T-helper 2 cell treated with Interferon-gamma antibody and Interleukin-4, amounts not matched to agents 100 ng/mL and 5 ng/mL, for 36 hours (primary cell): ENCODE data around the gene PADI1. TPM values are rescaled to one million over a fixed set of nuclear protein-coding genes. Genes with fewer than 3 reads are reported as not detected.

Experiments
- intact Hi-C: fragments of 100-400 bp; cut with micrococcal nuclease; formaldehyde crosslinking; loops from one replicate; pipeline ENCODE4 v1.15.1; 2023
- total RNA-seq: library from RNA; stranded (reverse); gene quantifications from 2 replicates; pipeline ENCODE4 v1.2.3, GENCODE V29; 2022

The PADI1 gene
- total RNA-seq, 1 donor from 2014 or later = not detected

DNA sequence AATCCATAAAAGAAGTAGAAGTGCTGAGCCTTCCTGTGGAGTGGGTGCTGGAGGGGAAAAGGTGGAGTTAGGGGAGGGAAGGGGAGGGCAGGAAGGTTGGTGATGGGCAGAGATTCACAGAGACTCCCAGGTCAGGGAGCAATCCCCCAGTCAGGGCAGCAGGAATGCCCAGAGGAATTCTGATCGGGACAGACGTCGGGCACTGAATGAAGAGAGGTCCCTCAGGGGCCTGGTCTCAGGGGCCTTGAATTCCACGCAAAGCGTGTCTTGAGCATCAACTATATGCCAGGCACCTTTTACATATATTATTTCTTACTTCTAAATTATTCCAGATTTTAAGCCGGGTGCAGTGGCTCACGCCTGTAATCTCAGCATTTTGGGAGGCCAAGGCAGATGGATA, 7.2 kb upstream of the PADI1 start:
- intact Hi-C loops = no loop called here

DNA sequence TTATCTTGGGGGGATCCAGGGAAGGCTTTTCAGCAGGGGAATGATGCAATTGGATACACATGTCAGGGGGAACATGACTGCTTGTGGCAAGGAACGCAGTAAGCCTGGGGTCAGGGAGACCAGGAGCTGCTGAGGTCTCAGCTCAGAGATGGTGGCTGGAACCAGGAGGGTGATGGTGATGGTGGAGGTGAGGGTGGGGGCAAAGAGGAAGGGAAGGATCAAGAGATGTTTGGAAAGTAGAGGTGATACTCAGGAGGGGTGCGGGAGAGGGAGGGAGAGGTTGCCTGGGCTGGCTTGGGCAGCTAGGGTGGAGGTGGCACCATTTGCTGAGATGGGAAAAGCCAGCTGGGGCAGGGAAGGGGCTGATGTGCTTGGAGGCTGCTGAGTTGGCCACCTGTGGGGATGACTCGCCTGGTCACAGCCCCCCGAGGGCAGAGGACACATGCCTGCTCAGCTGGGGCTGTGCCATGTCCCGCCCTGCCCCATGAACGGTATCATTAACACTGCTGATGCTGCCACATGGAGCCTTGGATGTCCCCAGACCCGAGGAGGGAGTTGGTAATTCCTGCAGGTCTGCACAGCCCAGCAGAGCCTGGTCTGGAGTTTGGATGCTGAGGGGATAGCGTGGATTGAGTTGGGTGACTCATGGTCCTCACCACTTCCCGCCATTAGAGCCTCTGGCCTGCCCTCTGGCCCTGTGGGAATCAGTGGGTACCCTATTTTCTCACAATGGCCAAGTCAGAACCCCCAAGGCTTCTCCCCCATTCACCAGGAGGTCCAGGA, 6.3 kb upstream of the PADI1 start:
- intact Hi-C loops = no loop called here

DNA sequence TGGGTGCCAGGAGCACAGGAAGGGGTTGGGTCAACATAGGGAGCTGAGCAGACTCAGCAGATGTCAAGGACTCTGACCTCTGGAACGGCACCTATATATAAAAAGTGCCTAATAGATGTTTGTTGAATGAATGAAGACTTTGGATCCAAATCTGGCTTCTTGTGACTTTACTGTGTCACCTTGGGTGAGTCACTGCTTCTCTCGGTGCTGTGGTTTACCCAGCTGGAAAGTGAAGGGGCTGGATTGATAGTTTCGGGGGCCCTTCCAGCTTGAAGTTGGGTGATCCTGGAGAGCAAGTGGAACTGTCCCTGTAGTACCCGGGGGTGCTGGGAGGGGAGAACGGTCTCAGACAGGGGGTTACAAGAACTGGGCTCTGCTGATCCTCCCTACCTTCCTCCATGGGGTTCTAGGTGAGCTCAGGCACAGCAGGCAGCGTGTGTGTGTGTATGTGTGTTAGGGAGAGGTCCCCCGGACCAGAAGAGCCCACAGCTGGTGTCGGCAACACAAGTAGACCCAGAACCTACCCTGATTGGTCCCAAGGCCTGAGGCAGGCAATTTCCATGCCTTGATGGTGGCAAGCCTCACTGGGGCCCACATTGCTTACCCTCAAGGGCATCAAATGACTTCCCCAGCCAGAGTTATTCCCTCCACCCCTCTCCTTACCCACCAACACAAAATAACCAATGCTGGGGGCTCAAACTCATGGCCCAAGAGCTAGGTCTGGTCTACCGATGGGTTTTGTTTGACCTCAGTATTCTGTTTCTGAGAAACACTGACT, 5.5 kb upstream of the PADI1 start:
- intact Hi-C loops = no loop called here

GRCh38 chr1:17200246-17200645, 4.7 kb upstream of the PADI1 start:
- intact Hi-C loops = no loop called here

DNA sequence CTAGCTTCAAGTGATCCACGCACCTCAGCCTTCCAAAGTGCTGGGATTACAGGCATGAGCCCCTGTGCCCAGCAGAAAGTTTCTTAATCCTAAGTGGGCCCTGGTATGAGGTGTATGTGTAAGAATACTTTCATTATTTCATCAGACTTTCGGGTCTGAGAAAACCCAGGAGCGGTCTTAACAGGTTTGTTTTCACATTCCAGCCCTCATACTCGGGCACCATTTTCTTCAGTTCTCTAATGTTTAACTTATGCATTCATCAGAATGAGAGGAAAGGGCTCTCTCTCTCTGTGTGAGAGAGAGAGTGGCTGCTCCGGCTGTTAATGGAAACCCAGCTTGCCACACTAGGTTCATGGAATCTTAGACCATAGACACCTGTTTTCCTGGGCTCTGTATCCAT, 4.2 kb upstream of the PADI1 start:
- intact Hi-C loops = no loop called here

GRCh38 chr1:17201201-17202021, 3.5 kb upstream of the PADI1 start:
- intact Hi-C loops = no loop called here

- intact Hi-C loops = no loop called here
Measured at GRCh38 chr1:17205652-17206051, 724 bp downstream of the PADI1 start.

DNA sequence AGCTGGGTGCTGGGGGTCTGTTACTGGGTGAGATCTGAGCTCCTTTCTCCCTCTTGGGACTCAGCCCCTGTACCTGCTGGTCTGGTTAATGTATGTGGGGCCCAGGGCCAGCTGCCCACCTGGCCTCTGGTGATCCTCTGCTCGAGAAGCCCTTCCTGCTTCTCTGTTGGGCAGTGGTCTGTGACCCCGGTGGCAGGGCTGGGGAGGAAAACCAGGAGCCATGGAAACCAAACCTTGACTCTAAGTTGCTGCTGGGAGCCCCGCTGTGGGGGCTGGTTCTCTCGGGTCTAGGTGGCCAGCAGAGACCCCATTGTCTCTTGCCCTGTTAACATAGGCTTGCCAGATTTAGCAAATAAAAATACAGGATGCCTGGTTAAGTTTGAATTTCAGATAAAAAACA, 1.3 kb downstream of the PADI1 start:
- intact Hi-C loops = no loop called here

DNA sequence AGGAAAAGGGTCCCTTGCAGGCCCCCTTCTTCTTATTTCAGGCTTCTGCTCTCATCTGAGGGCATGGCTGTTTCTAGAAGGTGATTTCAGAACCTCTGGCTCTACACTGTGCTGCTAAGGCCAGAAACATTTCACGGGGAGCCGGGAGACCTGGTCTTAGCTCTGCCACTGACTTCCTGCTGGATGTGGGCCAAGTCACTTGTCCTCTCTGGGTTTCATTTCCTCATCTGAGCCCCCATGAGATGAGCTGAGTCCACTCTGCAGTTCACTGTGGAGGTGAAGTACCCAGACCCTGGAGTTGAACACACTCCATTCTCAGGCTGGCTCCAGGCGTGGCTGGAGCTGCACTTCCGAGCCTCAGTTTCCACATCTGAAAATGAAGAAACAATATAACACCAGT, 2.1 kb downstream of the PADI1 start:
- intact Hi-C loops = no loop called here

GRCh38 chr1:17207540-17207939, 2.6 kb downstream of the PADI1 start:
- intact Hi-C loops = no loop called here

- intact Hi-C loops = no loop called here
Measured at GRCh38 chr1:17207966-17208418, 3.1 kb downstream of the PADI1 start.

- intact Hi-C loops = no loop called here
Measured at GRCh38 chr1:17208546-17208945, 3.6 kb downstream of the PADI1 start.

DNA sequence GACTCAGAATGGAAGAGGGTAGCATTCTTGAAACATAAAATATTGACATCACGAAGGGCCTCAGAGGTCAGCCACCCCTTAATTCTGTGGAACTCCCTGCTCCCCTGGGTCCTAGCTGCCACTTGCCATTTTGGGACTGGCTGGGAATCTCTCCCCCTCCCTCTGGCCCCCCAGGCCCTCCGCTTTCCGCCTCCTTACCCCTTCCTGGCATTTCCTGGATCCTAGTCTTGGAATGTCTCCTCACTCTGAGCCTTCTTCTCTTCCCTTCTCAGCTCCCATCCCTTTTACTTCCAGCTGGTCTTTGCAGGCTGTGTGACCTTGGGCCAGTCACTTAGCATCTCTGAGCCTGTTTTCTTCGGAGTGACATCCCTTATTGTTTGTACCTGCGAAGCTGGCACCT, 4.5 kb downstream of the PADI1 start:
- intact Hi-C loops = no loop called here

- intact Hi-C loops = no loop called here
Measured at GRCh38 chr1:17210176-17210575, 5.2 kb downstream of the PADI1 start.

DNA sequence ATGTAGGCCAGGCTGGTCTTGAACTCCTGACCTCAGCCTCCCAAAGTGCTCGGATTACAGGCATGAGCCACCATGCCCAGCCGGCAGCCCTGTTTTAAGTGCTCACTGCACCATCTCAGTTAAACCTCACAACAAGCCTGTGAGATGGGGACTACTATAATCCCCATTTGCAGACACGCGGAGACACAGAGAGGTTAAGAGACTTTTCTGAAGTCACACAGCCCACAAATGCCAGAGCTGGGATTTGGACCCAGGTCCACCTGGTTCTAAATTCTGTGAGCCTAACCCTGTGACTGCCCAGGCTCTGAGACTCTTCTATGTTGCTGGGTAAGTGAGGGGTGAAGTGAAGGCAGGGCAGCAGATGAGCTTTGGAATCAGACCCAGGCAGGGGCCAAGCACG, 6.4 kb downstream of the PADI1 start:
- intact Hi-C loops = no loop called here

DNA sequence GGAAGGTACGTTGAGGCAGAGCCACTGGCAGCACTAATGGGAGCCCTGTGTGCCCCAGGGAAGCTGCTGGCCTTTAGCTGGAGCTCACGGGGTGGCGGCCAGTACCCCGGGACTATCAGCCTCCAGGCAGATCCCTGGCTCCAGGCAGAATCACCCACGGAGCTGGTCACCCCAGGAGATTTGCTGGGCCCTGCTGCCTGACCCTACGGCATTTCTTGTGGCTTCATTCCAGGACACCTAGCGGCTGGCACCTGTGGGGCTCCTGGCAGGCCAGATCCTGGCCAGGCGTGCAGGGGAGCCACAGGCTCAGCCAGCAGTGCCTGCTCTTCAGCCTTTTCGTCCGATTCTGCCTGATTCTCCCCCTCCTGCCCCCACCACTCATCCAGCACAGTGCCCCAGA, 7.1 kb downstream of the PADI1 start:
- intact Hi-C loops = no loop called here

DNA sequence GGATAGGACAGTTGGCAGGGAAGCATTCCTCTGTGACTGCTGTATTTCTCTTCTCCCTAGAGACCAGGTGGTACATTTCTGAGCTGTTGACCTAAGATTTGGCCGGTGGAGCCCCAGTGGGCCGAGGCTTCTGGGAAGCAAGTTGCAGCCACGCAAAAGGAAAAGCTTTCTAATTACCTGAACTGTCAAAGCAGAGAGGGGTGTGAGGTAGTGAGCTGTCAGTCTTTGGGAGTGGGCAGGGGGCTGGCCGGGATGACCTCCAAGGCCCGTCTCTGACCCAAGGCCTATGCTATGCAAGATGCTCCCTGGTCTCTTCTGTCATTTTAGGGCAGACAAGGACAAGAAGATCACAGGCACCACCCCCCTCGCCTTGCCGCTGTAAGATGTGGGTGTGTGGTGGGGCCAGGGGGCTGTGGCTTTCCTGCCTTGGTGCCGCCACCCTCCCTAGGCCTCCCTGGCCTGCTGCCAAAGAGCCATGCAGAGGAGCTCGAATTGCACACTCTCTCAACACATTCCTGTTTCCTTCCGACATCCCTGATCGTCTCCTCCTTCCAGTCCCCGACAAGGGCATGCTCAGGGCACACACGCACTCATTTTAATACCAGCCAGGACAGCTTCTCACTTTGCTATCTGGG, 7.7 kb downstream of the PADI1 start:
- intact Hi-C loops = no loop called here

- intact Hi-C loops = no loop called here
Measured at GRCh38 chr1:17213148-17213781, 8.3 kb downstream of the PADI1 start.

DNA sequence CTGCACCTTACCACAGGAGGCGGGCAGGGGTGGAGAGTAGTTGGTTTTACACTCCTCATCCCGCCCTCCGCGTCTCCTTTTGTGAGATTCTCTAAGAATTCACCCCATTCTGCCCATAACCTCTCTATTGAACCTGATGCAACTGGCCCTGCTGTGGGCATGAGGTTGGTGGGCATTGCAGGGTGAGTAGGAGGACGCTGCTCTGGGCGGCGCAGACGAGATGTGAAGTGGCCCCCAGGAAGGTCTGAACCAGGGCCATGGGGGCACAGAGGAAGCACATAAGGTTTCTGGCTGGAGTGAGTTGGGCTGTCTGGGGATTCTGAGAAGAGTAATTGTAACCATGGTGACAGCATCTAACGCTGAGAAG, 8.8 kb downstream of the PADI1 start:
- intact Hi-C loops = no loop called here

GRCh38 chr1:17214876-17215544, 10.1 kb downstream of the PADI1 start:
- intact Hi-C loops = no loop called here

GRCh38 chr1:17215545-17215890, 10.6 kb downstream of the PADI1 start:
- intact Hi-C loops = no loop called here
